ACC112 (cell line): ENCODE measurements around the gene SCRN3.
"Not testable (repeated sequence)": the region's sequence is repeated elsewhere in the genome, so short reads cannot be mapped to it uniquely, and the experiment has no call there.

Experiments
- H2AFZ ChIP-seq: fragments of 200-600 bp; sonication (generic); one replicate; pipeline ENCODE4 v1.6.0; 2017; ENCODE audit warnings: antibody characterized with exemption, low read length; ENCODE audit not compliant: unreplicated experiment
- H3K27ac ChIP-seq: fragments of 200-600 bp; sonication (generic); 2 replicates; pipeline ENCODE4 v1.5.1; 2014; ENCODE audit warnings: low read depth, mild to moderate bottlenecking, antibody characterized with exemption, low read length, moderate library complexity
- H3K27me3 ChIP-seq: fragments of 200-600 bp; sonication (generic); 2 replicates; pipeline ENCODE4 v1.6.1; 2014; ENCODE audit warnings: mild to moderate bottlenecking, antibody characterized with exemption, low read length, moderate library complexity, mixed read lengths; ENCODE audit not compliant: insufficient read depth
- H3K36me3 ChIP-seq: fragments of 200-600 bp; sonication (generic); 2 replicates; pipeline ENCODE4 v1.6.1; 2016; ENCODE audit warnings: mild to moderate bottlenecking, antibody characterized with exemption, low read length, moderate library complexity, mixed read lengths; ENCODE audit not compliant: insufficient read depth
- H3K4me1 ChIP-seq: fragments of 200-600 bp; sonication (generic); one replicate; pipeline ENCODE4 v1.6.1; 2016; ENCODE audit warnings: low read length, mixed read lengths; ENCODE audit not compliant: insufficient read depth, unreplicated experiment, control insufficient read depth
- H3K4me3 ChIP-seq: fragments of 200-600 bp; sonication (generic); 2 replicates; pipeline ENCODE4 v1.5.1; 2014; ENCODE audit warnings: mild to moderate bottlenecking, low read depth, low read length
- H3K79me2 ChIP-seq: fragments of 200-600 bp; sonication (generic); one replicate; pipeline ENCODE4 v1.6.0; 2016; ENCODE audit warnings: low read length; ENCODE audit not compliant: control insufficient read depth, unreplicated experiment, insufficient read depth

Gene SCRN3

DNA sequence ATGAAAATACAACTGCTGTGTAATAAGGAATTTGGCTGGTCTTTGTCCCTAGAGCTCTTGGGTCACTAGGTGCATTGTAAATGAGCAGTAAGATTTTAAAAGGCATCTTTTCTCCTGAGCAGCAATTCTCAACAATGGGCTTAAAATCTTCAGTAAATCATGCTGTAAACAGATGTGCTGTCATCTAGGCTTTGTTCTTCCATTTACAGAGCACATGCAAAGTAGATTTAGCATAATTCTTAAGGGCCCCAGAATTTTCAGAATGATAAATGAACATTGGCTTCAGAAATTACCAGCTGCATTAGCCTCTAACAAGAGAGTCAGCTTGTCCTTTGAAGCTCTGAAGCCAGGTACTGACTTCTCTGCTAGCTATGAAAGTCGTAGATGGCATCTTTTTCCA lies 26.8 kb upstream of the SCRN3 start:
- no peaks in the 10 kb centered on the region for H3K4me1 ChIP-seq
- H3K4me3 ChIP-seq, result no peak overlapping the region
- no peak overlapping the region for H3K27ac ChIP-seq
- H3K36me3 ChIP-seq, result peaks cover 30% of the 10 kb centered on the region
- no peak overlapping the region for H2AFZ ChIP-seq
- H3K27me3 ChIP-seq, result no peaks in the 10 kb centered on the region
- no peaks in the 10 kb centered on the region for H3K79me2 ChIP-seq

DNA sequence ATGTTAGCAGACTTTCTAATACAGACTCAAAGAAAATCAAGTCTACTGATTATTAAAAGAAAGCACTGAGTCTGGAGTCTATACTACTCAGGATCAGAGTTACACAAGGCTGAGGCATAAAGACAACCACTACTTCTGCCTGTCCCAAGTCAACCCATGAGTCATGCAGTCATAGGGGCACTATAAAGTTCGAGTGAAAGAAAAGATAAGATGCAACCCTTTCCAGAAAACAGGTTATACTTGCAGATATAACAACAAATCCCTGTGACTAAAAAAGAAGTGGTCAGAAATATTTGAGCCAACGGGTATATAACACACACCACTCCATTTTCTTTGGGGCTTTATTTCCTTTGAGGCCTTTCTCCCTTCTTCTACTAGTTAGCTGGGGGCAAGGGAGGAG lies 18.6 kb upstream of the SCRN3 start:
- Histone ChIP-seq H3K36me3 (peaks cover 17% of the 10 kb centered on the region; the same call in 1 of the 2 replicates), H3K27ac (no peak overlapping the region), H2AFZ (no peak overlapping the region), H3K4me1 (no peaks in the 10 kb centered on the region), H3K4me3 (no peak overlapping the region), H3K79me2 (peaks cover 3% of the 10 kb centered on the region), H3K27me3 (no peaks in the 10 kb centered on the region)

DNA sequence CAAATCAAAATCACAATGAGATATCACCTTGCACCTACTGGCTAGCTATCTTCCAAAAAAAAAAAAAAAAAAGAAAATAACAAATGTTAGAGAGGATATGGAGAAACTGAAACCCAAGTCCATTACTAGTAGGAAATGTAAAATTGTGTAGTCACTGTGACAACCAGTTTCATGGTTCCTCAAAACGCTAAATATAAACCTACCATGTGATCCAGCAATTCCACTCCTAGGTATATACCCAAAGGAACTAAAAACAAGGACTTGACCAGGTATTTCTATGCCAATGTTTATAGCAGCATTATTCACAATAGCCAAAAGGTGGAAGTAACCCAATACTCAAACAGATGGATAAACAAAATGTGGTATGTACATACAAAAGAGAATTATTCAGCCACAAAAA lies 11.7 kb upstream of the SCRN3 start:
- Histone ChIP-seq H2AFZ (no peak overlapping the region), H3K27ac (no peak overlapping the region), H3K36me3 (peaks cover 22% of the 10 kb centered on the region), H3K79me2 (peaks cover 6% of the 10 kb centered on the region), H3K4me3 (no peak overlapping the region), H3K4me1 (no peaks in the 10 kb centered on the region), H3K27me3 (no peaks in the 10 kb centered on the region)

DNA sequence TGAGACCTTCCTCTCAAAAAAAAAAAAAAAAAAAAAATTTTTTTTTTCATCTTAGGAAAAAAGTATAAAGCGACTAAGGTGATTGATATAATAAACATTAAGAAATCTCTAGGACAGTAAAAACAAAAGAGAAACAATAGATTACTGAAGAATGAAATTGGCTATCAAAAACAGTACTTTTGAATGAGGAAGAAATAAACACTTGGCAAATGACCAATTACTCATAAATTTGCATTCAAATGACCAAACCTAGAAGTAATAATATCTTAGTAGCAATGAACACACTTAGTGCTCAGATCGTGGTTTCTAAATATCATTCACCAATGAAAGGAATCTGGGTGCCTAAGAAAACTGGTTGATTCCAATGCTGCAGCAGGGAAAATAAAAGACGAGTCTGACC lies 10.3 kb upstream of the SCRN3 start:
- H3K36me3 ChIP-seq, result peaks cover 16% of the 10 kb centered on the region

DNA sequence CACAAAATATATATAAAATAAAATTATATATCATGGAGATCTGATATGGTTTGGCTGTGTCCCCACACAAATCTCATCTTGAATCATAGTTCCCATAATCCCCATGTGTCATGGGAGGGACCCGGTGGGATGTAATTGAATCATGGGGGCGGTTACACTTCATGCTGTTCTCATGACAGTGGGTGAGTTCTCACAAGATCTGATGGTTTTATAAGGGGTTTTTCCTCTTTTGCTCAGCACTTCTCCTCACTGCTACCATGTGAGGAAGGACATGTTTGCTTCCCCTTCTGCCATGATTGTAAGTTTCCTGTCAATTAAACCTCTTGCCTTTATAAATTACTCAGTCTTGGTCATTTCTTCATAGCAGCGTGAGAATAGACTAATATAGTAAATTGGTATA lies 6.8 kb upstream of the SCRN3 start:
- Histone ChIP-seq H3K79me2 (peaks cover 32% of the 10 kb centered on the region), H3K36me3 (peaks cover 16% of the 10 kb centered on the region)
- not testable (repeated sequence) for H3K4me3 ChIP-seq, H3K27me3 ChIP-seq, H2AFZ ChIP-seq, H3K27ac ChIP-seq, H3K4me1 ChIP-seq

More for the DNA sequence above, 10.3 kb upstream of the SCRN3 start:
- Histone ChIP-seq H2AFZ (no peak overlapping the region), H3K4me3 (no peak overlapping the region), H3K79me2 (peaks cover 11% of the 10 kb centered on the region), H3K27me3 (no peaks in the 10 kb centered on the region), H3K27ac (no peak overlapping the region), H3K4me1 (no peaks in the 10 kb centered on the region)

DNA sequence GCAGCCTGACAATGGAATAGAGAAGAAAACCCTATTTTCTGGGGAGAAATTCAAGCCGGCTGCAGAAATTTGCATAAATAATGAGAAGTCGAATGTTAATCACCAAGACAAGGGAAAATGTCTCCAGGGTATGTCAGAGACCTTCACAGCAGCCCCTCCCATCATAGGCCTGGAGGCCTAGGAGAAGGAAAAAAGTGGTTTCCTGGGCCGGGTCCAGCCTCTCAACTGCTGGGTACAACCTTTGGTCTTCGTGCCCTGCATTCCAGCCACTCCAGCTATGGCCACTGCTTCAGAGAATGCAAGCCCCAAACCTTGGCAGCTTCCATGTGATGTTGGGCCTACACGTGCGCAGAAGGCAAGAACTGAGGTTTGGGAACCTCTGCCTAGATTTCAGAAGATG lies 6.0 kb upstream of the SCRN3 start:
- Histone ChIP-seq H3K79me2 (peaks cover 40% of the 10 kb centered on the region), H3K4me3 (no peak overlapping the region), H3K27ac (no peak overlapping the region), H3K4me1 (peaks cover 9% of the 10 kb centered on the region), H2AFZ (no peak overlapping the region), H3K36me3 (peaks cover 16% of the 10 kb centered on the region), H3K27me3 (no peaks in the 10 kb centered on the region)

DNA sequence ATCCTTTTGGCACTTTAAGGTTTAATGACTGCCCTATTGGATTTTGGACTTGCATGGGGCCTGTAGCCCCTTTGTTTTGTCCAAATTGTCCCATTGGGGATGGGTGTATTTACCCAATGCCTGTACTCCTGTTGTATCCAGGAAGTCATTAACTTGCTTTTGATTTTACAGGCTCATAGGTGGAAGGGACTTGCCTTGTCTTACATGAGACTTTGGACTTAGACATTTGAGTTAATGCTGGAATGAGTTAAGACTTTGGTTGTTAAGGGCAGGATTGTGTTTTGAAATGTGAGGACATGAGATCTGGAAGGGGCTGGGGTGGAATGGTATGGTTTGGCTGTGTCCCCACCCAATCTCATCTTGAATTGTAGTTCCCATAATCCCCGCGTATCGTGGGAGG lies 5.2 kb upstream of the SCRN3 start:
- H3K4me1 ChIP-seq, H2AFZ ChIP-seq, H3K27ac ChIP-seq, H3K27me3 ChIP-seq, H3K4me3 ChIP-seq: not testable (repeated sequence)
- peaks cover 47% of the 10 kb centered on the region for H3K79me2 ChIP-seq
- peaks cover 14% of the 10 kb centered on the region for H3K36me3 ChIP-seq

DNA sequence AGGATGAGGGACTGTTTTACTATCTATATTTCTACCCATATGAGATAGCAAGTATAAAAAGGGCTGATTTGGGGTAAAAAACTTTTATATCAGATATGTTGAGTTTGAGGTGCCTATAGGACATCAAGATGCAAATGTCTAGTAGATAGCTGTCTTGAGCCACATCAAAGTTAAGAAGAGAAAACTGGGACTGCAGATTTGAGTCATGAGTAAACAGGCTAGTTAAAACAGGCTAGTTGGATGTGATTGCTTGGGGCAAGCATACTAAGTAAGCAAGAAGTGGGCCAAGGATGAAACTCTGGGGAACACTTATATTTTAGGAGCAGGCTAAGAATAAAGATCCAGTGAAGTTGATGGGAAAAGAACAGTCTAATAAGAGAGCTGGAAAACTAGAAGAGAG lies 2.8 kb upstream of the SCRN3 start:
- Histone ChIP-seq H3K4me3 (no peak overlapping the region), H3K79me2 (peaks cover 46% of the 10 kb centered on the region), H3K36me3 (no peaks in the 10 kb centered on the region; the same call in 1 of the 2 replicates), H2AFZ (no peak overlapping the region), H3K27me3 (no peaks in the 10 kb centered on the region), H3K27ac (no peak overlapping the region), H3K4me1 (peaks cover 10% of the 10 kb centered on the region)

DNA sequence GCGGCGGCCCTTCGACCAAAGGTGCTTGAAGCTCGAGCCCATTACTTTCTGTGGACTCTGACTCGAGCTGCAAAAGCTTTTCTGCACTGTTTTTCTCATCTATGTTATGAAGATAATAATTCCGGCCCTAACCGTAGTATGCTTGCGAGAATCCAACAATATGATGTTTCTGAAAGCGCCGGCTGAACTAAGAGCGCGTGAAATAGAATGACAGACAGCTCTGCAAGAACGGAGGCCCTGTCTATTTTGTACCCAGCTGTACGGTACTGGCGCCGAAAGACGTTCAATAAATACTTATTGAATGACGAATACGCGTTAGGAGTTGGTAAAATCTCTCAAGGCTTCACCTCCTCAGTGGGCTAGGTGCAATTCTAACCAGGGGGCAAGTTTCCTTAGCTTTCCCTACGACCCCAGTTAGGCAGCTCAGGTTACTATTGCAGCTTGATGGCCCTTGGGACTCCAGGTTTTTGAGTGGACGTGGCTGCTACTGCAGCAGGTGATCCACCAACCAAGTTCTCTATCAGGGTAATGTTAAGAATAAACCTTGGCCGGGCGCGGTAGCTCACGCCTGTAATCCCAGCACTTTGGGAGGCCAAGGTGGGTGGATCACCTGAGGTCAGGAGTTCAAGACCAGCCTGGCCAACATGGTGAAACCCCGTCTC lies 570 bp downstream of the SCRN3 start:
- Histone ChIP-seq H3K36me3 (no peaks in the 10 kb centered on the region), H3K4me1 (peaks cover 10% of the 10 kb centered on the region), H3K27ac (peak overlapping the region; percentile 66; the same call in 1 of the 2 replicates), H3K79me2 (peaks cover 36% of the 10 kb centered on the region), H3K4me3 (peak overlapping the region; percentile 95), H2AFZ (peak overlapping the region; percentile 97), H3K27me3 (no peaks in the 10 kb centered on the region)

DNA sequence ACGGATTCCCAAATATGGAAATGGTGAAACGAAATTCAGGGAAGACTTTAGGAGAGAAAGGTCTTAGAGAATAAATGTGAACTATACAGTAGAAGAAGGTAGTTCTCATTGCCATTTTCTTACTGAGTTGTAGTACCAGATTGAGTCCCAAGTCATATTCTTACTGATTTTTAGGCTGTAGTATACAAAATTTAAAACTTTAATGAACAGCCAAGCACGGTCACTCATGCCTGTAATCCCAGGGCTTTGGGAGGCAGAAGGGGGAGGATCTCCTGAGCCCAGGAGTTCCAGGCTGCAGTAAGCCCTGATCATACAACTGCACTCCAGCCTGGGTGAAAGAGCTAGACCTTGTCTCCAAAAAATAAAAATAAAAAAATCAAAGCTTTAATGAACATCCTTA lies 2.2 kb downstream of the SCRN3 start:
- no peak overlapping the region for H3K4me3 ChIP-seq
- H3K36me3 ChIP-seq, result no peaks in the 10 kb centered on the region
- no peaks in the 10 kb centered on the region for H3K27me3 ChIP-seq
- H3K27ac ChIP-seq, result no peak overlapping the region
- peaks cover 24% of the 10 kb centered on the region for H3K79me2 ChIP-seq
- peaks cover 10% of the 10 kb centered on the region for H3K4me1 ChIP-seq
- no peak overlapping the region for H2AFZ ChIP-seq

DNA sequence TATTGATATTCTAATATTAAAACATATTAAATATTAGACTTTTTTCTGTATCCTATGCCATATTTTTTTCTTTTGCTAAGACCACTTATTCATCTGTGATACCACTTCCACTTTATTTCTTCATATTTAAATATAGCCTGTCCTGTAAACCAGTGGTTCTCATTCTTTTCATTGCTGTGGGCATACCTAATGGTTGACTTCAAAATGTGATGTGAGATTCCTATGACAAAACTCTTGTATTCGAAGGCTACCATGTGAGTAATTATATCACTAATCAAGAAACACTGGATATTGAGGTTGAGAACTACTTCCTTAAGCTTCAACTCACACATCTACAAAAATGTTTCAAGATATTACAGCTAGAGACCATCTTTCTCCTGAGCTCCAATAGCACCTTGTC lies 3.6 kb downstream of the SCRN3 start:
- no peak overlapping the region for H3K4me3 ChIP-seq
- 0 out of 2 replicates have a peak, but pooled peaks cover 9% of the 10 kb centered on the region for H3K36me3 ChIP-seq
- H3K27me3 ChIP-seq, result no peaks in the 10 kb centered on the region
- H3K27ac ChIP-seq, result no peak overlapping the region
- H3K79me2 ChIP-seq, result peaks cover 11% of the 10 kb centered on the region
- H2AFZ ChIP-seq, result no peak overlapping the region
- peaks cover 4% of the 10 kb centered on the region for H3K4me1 ChIP-seq
